OCI-LY1 (cell line): ENCODE measurements around the gene DGKQ.

ENCODE experiments used
- EZH2 ChIP-seq: fragments of 200-600 bp; sonication (generic), shearing (Covaris generic); IDR thresholded peaks from 2 replicates; pipeline ENCODE4 v1.8.0; 2017; ENCODE audit warnings: borderline replicate concordance, mixed run types, mild to moderate bottlenecking, antibody characterized with exemption, low read length, moderate library complexity, mixed read lengths
- TF ChIP-seq, protein P1 (sequence below): fragments of 200-600 bp; sonication (generic), shearing (Covaris generic); IDR thresholded peaks from 2 replicates; pipeline ENCODE4 v1.5.1; 2017; ENCODE audit warnings: mild to moderate bottlenecking, antibody characterized with exemption, low read length, moderate library complexity, mixed read lengths

DNA sequence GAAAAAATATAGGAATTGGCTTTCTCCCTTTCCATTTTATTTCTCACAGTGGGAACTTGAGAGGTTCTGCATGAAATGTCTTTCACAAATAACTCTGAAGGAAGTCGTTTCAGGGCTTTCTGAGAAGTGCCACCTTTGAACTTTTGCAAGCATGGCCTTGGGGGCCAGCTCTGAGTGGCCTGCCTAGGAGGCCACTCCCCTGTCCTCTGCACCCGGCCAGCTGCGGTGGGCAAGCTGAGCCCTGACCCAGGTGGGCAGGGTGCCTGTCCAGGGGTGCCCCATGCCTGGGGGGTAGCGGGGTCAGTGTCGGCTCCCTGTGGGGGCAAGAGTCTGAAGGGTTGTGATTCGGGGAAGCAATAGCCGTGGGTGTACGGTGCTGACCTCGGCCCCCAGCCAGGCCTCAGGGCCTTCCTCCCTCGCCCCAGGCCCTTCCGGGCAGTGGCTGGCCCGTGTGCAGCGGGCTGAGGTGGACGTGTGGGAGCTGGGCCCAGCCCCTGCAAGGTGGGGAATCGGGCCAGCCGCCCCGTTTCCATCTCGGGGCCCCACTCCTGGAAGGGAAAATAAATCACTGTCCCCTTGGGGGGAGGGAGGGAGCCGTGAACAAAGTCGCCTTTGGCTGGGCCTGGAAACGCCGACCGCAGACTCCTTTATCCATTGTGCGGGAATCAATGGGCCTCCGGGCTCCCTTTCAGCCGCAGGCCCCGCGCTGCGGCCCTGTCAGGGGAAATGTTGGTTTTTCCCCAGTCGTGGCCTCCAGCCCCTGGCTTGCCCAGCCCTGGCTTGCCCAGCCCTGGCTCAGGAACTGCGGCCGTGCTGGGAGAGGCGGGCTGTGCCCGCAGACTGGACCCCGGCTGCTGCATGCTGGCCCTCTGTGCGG, 41.2 kb upstream of the DGKQ start:
- TF ChIP-seq, protein P1, sequence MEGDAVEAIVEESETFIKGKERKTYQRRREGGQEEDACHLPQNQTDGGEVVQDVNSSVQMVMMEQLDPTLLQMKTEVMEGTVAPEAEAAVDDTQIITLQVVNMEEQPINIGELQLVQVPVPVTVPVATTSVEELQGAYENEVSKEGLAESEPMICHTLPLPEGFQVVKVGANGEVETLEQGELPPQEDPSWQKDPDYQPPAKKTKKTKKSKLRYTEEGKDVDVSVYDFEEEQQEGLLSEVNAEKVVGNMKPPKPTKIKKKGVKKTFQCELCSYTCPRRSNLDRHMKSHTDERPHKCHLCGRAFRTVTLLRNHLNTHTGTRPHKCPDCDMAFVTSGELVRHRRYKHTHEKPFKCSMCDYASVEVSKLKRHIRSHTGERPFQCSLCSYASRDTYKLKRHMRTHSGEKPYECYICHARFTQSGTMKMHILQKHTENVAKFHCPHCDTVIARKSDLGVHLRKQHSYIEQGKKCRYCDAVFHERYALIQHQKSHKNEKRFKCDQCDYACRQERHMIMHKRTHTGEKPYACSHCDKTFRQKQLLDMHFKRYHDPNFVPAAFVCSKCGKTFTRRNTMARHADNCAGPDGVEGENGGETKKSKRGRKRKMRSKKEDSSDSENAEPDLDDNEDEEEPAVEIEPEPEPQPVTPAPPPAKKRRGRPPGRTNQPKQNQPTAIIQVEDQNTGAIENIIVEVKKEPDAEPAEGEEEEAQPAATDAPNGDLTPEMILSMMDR = no peak
- no peak for TF ChIP-seq EZH2
